K562 (cell line): ENCODE measurements around the gene OR5A2. TPM values are rescaled to one million over a fixed set of nuclear protein-coding genes. Genes with fewer than 3 reads are reported as not detected.

Source experiments
- ARID1B ChIP-seq: fragments of 450-650 bp; IDR thresholded peaks from 2 replicates; pipeline ENCODE4 v1.6.1; 2016; ENCODE audit warnings: antibody characterized with exemption, mild to moderate bottlenecking, inconsistent platforms
- BCLAF1 ChIP-seq, 2 experiments: fragments of 450-650 bp in 1 of 2; IDR thresholded peaks; 2 replicates each; pipeline ENCODE4 v1.6.1; 2011 to 2017; ENCODE audit warnings: low read depth in 2 of 2, antibody characterized with exemption in 1 of 2, borderline replicate concordance in 1 of 2, low read length in 1 of 2, mild to moderate bottlenecking in 1 of 2, mixed read lengths in 1 of 2; ENCODE audit not compliant: control insufficient read depth in 1 of 2
- CBX1 ChIP-seq: sonication (generic); IDR thresholded peaks from 2 replicates; pipeline ENCODE4 v1.6.1; 2016; ENCODE audit warnings: antibody characterized with exemption, low read depth, mild to moderate bottlenecking
- E2F8 ChIP-seq: fragments of 450-650 bp; IDR thresholded peaks from 2 replicates; pipeline ENCODE4 v1.7.1; 2018; ENCODE audit warnings: mild to moderate bottlenecking, low read depth; ENCODE audit not compliant: partially characterized antibody
- ETS1 ChIP-seq: conservative IDR thresholded peaks from 2 replicates; pipeline ENCODE4 v1.6.1; 2011; ENCODE audit warnings: low read depth, mild to moderate bottlenecking, low read length; ENCODE audit not compliant: control insufficient read depth
- HES1 ChIP-seq: fragments of 450-650 bp; IDR thresholded peaks from 2 replicates; pipeline ENCODE4 v1.6.1; 2016; ENCODE audit warnings: low read depth, mild to moderate bottlenecking, moderate library complexity
- MTA2 ChIP-seq: fragments of 450-650 bp; IDR thresholded peaks from 2 replicates; pipeline ENCODE4 v1.6.1; 2016; ENCODE audit warnings: low read depth
- NR2F6 ChIP-seq: fragments of 450-650 bp; formaldehyde crosslinking; IDR thresholded peaks from 2 replicates; pipeline ENCODE4 v1.4.0; 2020; ENCODE audit warnings: mild to moderate bottlenecking
- NUFIP1 ChIP-seq: fragments of 450-650 bp; IDR thresholded peaks from 2 replicates; pipeline ENCODE4 v1.6.1; 2018; ENCODE audit not compliant: partially characterized antibody
- RBM25 ChIP-seq: fragments of 200-400 bp; formaldehyde crosslinking; IDR thresholded peaks from 2 replicates; pipeline ENCODE4 v1.6.1; 2018; ENCODE audit warnings: low read length, low read depth, moderate library complexity; ENCODE audit not compliant: severe bottlenecking
- ZNF212 ChIP-seq: fragments of 450-650 bp; formaldehyde crosslinking; IDR thresholded peaks from 2 replicates; pipeline ENCODE4 v1.4.0; 2020; ENCODE audit warnings: mild to moderate bottlenecking
- ZNF217 ChIP-seq: sonication (generic); formaldehyde crosslinking; IDR thresholded peaks from 2 replicates; pipeline ENCODE4 v1.8.0; 2022; ENCODE audit warnings: mild to moderate bottlenecking, missing genetic modification reagents
- ZNF232 ChIP-seq: sonication (generic); formaldehyde crosslinking; IDR thresholded peaks from 2 replicates; pipeline ENCODE4 v1.8.0; 2022; ENCODE audit warnings: mild to moderate bottlenecking, missing genetic modification reagents
- ZNF511 ChIP-seq: sonication (generic); formaldehyde crosslinking; IDR thresholded peaks from 2 replicates; pipeline ENCODE4 v1.8.0; 2022; ENCODE audit warnings: mild to moderate bottlenecking, missing genetic modification reagents
- polyA plus RNA-seq, 8 experiments: library from polyadenylated mRNA; depleted of rRNA in 4 of 8; stranded (reverse) in 5 of 8; unstranded in 3 of 8; fragments of >200 nt; fragmentation: Nextera tagmentation in 2 of 8; fragmentation: Illumina TruSeq in 1 of 8; extraction: Ambion mirVana in 2 of 8; extraction: Trizol in 1 of 8; gene quantifications; 2 replicates each; pipeline versions ENCODE4 v1.2.1 to v1.2.3, GENCODE V29; 2011 to 2014; ENCODE audit warnings: inconsistent platforms in 1 of 8, missing spikeins in 1 of 8
- total RNA-seq, 7 experiments: library from RNA; depleted of rRNA in 6 of 7; stranded (reverse); fragments of >200 nt in 6 of 7; fragmentation: Illumina TruSeq in 2 of 7; extraction: Trizol in 2 of 7; gene quantifications; 2 replicates each; pipeline versions ENCODE4 v1.2.1 to v1.2.3, GENCODE V29; 2011 to 2021; ENCODE audit warnings: low replicate concordance in 1 of 7

OR5A2 gene
- total and polyA plus RNA-seq, 9 of the 15 experiments (the other 6 are each of a cell fraction or from before 2014, with no cell fraction given), result not detected

GRCh38 chr11:59394186-59394585, 32.0 kb downstream of the OR5A2 start (continued):
- TF ChIP-seq E2F8 (no peak), NUFIP1 (no peak), ZNF212 (CRISPR knock-in tag) (no peak), RBM25 (no peak), CBX1 (no peak), ARID1B (no peak), ETS1 (no peak), ZNF511 (no peak), ZNF217 (CRISPR knock-in tag) (no peak), HES1 (no peak), MTA2 (no peak), BCLAF1 (IDR thresholded peaks at IDR 0.05; ENCODE audit: borderline replicate concordance in 1 of 2, control insufficient read depth in 1 of 2, low read depth in 2 of 2, low read length in 1 of 2) (no peak), NR2F6 (CRISPR knock-in tag) (no peak), ZNF232 (CRISPR knock-in tag) (no peak)
